ENCODE results near the gene GCA. TPM values are rescaled to one million over a fixed set of nuclear protein-coding genes. Genes with fewer than 3 reads are reported as not detected.

Gene GCA
- total and polyA plus RNA-seq, 7 donors: 1.6 to 5.2 (median 3.6) TPM

GRCh38 chr2:162342841-162343240, 1.1 kb upstream of the GCA start:
- Histone ChIP-seq H3K4me1 (peaks cover 4% of the 10 kb centered on the region), H3K27ac (no peak overlapping the region), H3K27me3 (ENCODE audit: insufficient read depth in 3 of 3, low read length in 2 of 3) (no peaks in the 10 kb centered on the region), H3K36me3 (ENCODE audit: insufficient read depth in 1 of 2, low read depth in 1 of 2) (no peaks in the 10 kb centered on the region), H3K9me3 (no peaks in the 10 kb centered on the region), H3K4me3 (no peak overlapping the region)
- intact Hi-C loops (cut with DNase I): no loop called here
- no peak for DNase-seq
- no peak for TF ChIP-seq CTCF (IDR thresholded peaks at IDR 0.05)
- WGBS, 3 donors: 59 to 71% (median 60%) methylated on average over 2 of the region's 2 CpGs
- ATAC-seq: no peak

- Histone ChIP-seq H3K27me3 (ENCODE audit: insufficient read depth in 3 of 3, low read length in 2 of 3) (no peaks in the 10 kb centered on the region), H3K36me3 (ENCODE audit: insufficient read depth in 1 of 2, low read depth in 1 of 2) (no peaks in the 10 kb centered on the region), H3K4me3 (peak overlapping the region; percentile 79), H3K4me1 (peaks cover 4% of the 10 kb centered on the region), H3K9me3 (no peaks in the 10 kb centered on the region), H3K27ac (no peak overlapping the region)
- ATAC-seq: no peak
- no peak for DNase-seq
- WGBS, 3 donors: 47 to 50% (median 49%) methylated on average over 4 of the region's 4 CpGs
- intact Hi-C loops (cut with DNase I): no loop called here
- no peak for TF ChIP-seq CTCF (IDR thresholded peaks at IDR 0.05)
Measured at GRCh38 chr2:162343492-162343823, 474 bp upstream of the GCA start.

GRCh38 chr2:162344617-162344950, 652 bp downstream of the GCA start:
- H3K4me3 ChIP-seq: peak overlapping the region; percentile 79
- no peak overlapping the region for H3K27ac ChIP-seq
- intact Hi-C loops (cut with DNase I): no loop called here
- no peak for ATAC-seq
- no peak for DNase-seq
- H3K4me1 ChIP-seq: peaks cover 4% of the 10 kb centered on the region
- H3K9me3 ChIP-seq: no peaks in the 10 kb centered on the region
- TF ChIP-seq CTCF (IDR thresholded peaks at IDR 0.05): no peak
- no peaks in the 10 kb centered on the region for H3K27me3 ChIP-seq (ENCODE audit: insufficient read depth in 3 of 3, low read length in 2 of 3)
- H3K36me3 ChIP-seq (ENCODE audit: insufficient read depth in 1 of 2, low read depth in 1 of 2): no peaks in the 10 kb centered on the region
- 7 to 9% (median 8%) methylated on average over 8 of the region's 8 CpGs for WGBS, 3 donors

GRCh38 chr2:162365392-162365791, 21.5 kb downstream of the GCA start:
- no peaks in the 10 kb centered on the region for H3K36me3 ChIP-seq (ENCODE audit: insufficient read depth in 1 of 2, low read depth in 1 of 2)
- no peak overlapping the region for H3K4me3 ChIP-seq
- no peaks in the 10 kb centered on the region for H3K9me3 ChIP-seq
- no peak overlapping the region for H3K27ac ChIP-seq
- WGBS, 3 donors: 66 to 71% (median 70%) methylated on average over 2 of the region's 2 CpGs
- DNase-seq (no peak), ATAC-seq (no peak)
- intact Hi-C loops (cut with DNase I): no loop called here
- H3K27me3 ChIP-seq (ENCODE audit: insufficient read depth in 3 of 3, low read length in 2 of 3): no peaks in the 10 kb centered on the region
- no peaks in the 10 kb centered on the region for H3K4me1 ChIP-seq
- no peak for TF ChIP-seq CTCF (IDR thresholded peaks at IDR 0.05)

GRCh38 chr2:162368494-162368893, 24.6 kb downstream of the GCA start:
- ATAC-seq (no peak), DNase-seq (no peak)
- TF ChIP-seq CTCF (IDR thresholded peaks at IDR 0.05): no peak
- Histone ChIP-seq H3K9me3 (no peaks in the 10 kb centered on the region), H3K27ac (no peak overlapping the region), H3K27me3 (ENCODE audit: insufficient read depth in 3 of 3, low read length in 2 of 3) (no peaks in the 10 kb centered on the region), H3K4me3 (no peak overlapping the region), H3K4me1 (no peaks in the 10 kb centered on the region), H3K36me3 (ENCODE audit: insufficient read depth in 1 of 2, low read depth in 1 of 2) (no peaks in the 10 kb centered on the region)
- intact Hi-C loops (cut with DNase I): no loop called here
- 75 to 81% (median 79%) methylated on average over 1 of the region's 1 CpG for WGBS, 3 donors

All from psoas muscle (tissue), 8 donors.